SK-N-SH (cell line): ENCODE data around the gene DLEC1. TPM values are rescaled to one million over a fixed set of nuclear protein-coding genes. Genes with fewer than 3 reads are reported as not detected.

Experiments used
- CTCF ChIA-PET: fragments of 300-600, 350-600 bp; formaldehyde crosslinking; extraction: SDS; loops from one replicate; lab custom pipeline; 2021; lab: Yijun Ruan, JAX
- POLR2A ChIA-PET: fragments of 350-600 bp; sonication (Branson Sonifier 250); formaldehyde crosslinking; extraction: SDS; loops from one replicate; lab custom pipeline; 2020; ENCODE audit warnings: antibody characterized with exemption, inconsistent platforms; lab: Yijun Ruan, JAX
- DNase-seq: peaks from one replicate; pipeline ENCODE4 v3.0.0; 2012
- H2AFZ ChIP-seq: fragments of 200-600 bp; sonication (generic); 2 replicates; pipeline ENCODE4 v1.8.1; 2016; ENCODE audit warnings: antibody characterized with exemption, mild to moderate bottlenecking, low read depth
- H3F3A ChIP-seq: fragments of 200-600 bp; sonication (generic); replicated peaks from 2 replicates; pipeline ENCODE3; 2016; ENCODE audit warnings: antibody characterized with exemption, mild to moderate bottlenecking; ENCODE audit not compliant: insufficient read depth
- H3K27ac ChIP-seq, 2 experiments: fragments of 200-500 bp in 1 of 2; fragments of 200-600 bp in 1 of 2; sonication (Bioruptor generic) in 1 of 2; sonication (generic), shearing (Covaris generic) in 1 of 2; 2 replicates each; pipeline versions ENCODE4 v1.5.1 to v1.6.1; 2014 to 2016; ENCODE audit warnings: low read depth in 2 of 2, inconsistent platforms in 1 of 2, low read length in 1 of 2, mild to moderate bottlenecking in 1 of 2, mixed read lengths in 1 of 2
- H3K27me3 ChIP-seq: fragments of 200-600 bp; sonication (generic), shearing (Covaris generic); 2 replicates; pipeline ENCODE4 v1.6.1; 2016; ENCODE audit warnings: mixed run types; ENCODE audit not compliant: insufficient read depth
- H3K36me3 ChIP-seq, 2 experiments: fragments of 200-500 bp in 1 of 2; fragments of 200-600 bp in 1 of 2; sonication (Bioruptor generic) in 1 of 2; sonication (generic) in 1 of 2; replicated peaks in 1 of 2; 2 replicates each; pipeline versions ENCODE3 to v1.5.1; 2014 to 2016; ENCODE audit warnings: low read length in 1 of 2, mild to moderate bottlenecking in 1 of 2; ENCODE audit not compliant: insufficient read depth in 2 of 2, control insufficient read depth in 1 of 2
- H3K4me1 ChIP-seq, 2 experiments: fragments of 200-500 bp in 1 of 2; fragments of 200-600 bp in 1 of 2; sonication (Bioruptor generic) in 1 of 2; sonication (generic), shearing (Covaris generic) in 1 of 2; 2 replicates each; pipeline versions ENCODE4 v1.5.1 to v1.6.1; 2014 to 2016; ENCODE audit warnings: low read depth in 1 of 2, low read length in 1 of 2, mixed run types in 1 of 2; ENCODE audit not compliant: insufficient read depth in 2 of 2, control insufficient read depth in 1 of 2
- H3K4me2 ChIP-seq: fragments of 200-600 bp; sonication (generic), shearing (Covaris generic); 2 replicates; pipeline ENCODE4 v1.6.1; 2017; ENCODE audit warnings: mixed run types
- H3K4me3 ChIP-seq, 2 experiments: fragments of 200-500 bp in 1 of 2; fragments of 200-600 bp in 1 of 2; sonication (Bioruptor generic) in 1 of 2; sonication (generic), shearing (Covaris generic) in 1 of 2; 2 replicates each; pipeline versions ENCODE4 v1.5.1 to v1.8.1; 2014 to 2016; ENCODE audit warnings: low read depth in 2 of 2, inconsistent platforms in 1 of 2, low read length in 1 of 2, mild to moderate bottlenecking in 1 of 2, mixed read lengths in 1 of 2, moderate library complexity in 1 of 2
- H3K79me2 ChIP-seq: fragments of 200-600 bp; sonication (generic); 2 replicates; pipeline ENCODE4 v1.8.1; 2017; ENCODE audit warnings: mild to moderate bottlenecking; ENCODE audit not compliant: insufficient read depth
- H3K9ac ChIP-seq: fragments of 200-600 bp; sonication (generic); 2 replicates; pipeline ENCODE4 v1.6.1; 2017; ENCODE audit warnings: mixed run types
- H3K9me2 ChIP-seq: fragments of 200-600 bp; sonication (generic); 2 replicates; pipeline ENCODE4 v1.6.1; 2017; ENCODE audit warnings: mixed run types
- H3K9me3 ChIP-seq: fragments of 200-600 bp; sonication (generic); 2 replicates; pipeline ENCODE4 v1.6.1; 2017; ENCODE audit warnings: mixed run types, mild to moderate bottlenecking, moderate library complexity
- H4K20me1 ChIP-seq: fragments of 200-600 bp; sonication (generic); 2 replicates; pipeline ENCODE4 v1.6.1; 2017; ENCODE audit warnings: mild to moderate bottlenecking, mixed run types; ENCODE audit not compliant: insufficient read depth
- CHD2 ChIP-seq: fragments of 150-350 bp; IDR thresholded peaks from 2 replicates; pipeline ENCODE4 v1.6.1; 2018; ENCODE audit warnings: low read length; ENCODE audit not compliant: partially characterized antibody
- CTCF ChIP-seq: fragments of 200-600 bp; sonication (generic); IDR thresholded peaks from 2 replicates; pipeline ENCODE4 v1.6.1; 2017; ENCODE audit warnings: antibody characterized with exemption, mild to moderate bottlenecking, moderate library complexity
- ELF1 ChIP-seq: IDR thresholded peaks from 2 replicates; pipeline ENCODE4 v1.4.0; 2012
- EZH2phosphoT487 ChIP-seq: fragments of 200-600 bp; sonication (generic); IDR thresholded peaks from 2 replicates; pipeline ENCODE4 v1.6.1; 2017; ENCODE audit warnings: low read depth, mixed run types, mild to moderate bottlenecking, antibody characterized with exemption, moderate library complexity, borderline replicate concordance
- FOSL2 ChIP-seq: IDR thresholded peaks from 2 replicates; pipeline ENCODE4 v1.4.0; 2012; ENCODE audit warnings: low read depth, mild to moderate bottlenecking, moderate library complexity, borderline replicate concordance
- FOXM1 ChIP-seq: IDR thresholded peaks from 2 replicates; pipeline ENCODE4 v1.4.0; 2012; ENCODE audit warnings: low read depth, mild to moderate bottlenecking
- GABPA ChIP-seq: IDR thresholded peaks from 2 replicates; pipeline ENCODE4 v1.4.0; 2012; ENCODE audit warnings: low read depth, mild to moderate bottlenecking
- IRF3 ChIP-seq: fragments of 150-350 bp; IDR thresholded peaks from 2 replicates; pipeline ENCODE4 v1.6.1; 2016; ENCODE audit warnings: mild to moderate bottlenecking, low read depth, low read length
- MEF2A ChIP-seq: IDR thresholded peaks from 2 replicates; pipeline ENCODE4 v1.4.0; 2012; ENCODE audit warnings: low read depth, borderline replicate concordance
- MXI1 ChIP-seq: IDR thresholded peaks from 2 replicates; pipeline ENCODE4 v1.6.1; 2012; ENCODE audit warnings: mild to moderate bottlenecking, low read depth, low read length, improper control_type of control experiment
- PBX3 ChIP-seq: IDR thresholded peaks from 2 replicates; pipeline ENCODE4; 2012
- POLR2AphosphoS5 ChIP-seq: IDR thresholded peaks from 2 replicates; pipeline ENCODE4 v1.6.1; 2012; ENCODE audit warnings: low read depth, low read length
- RXRA ChIP-seq: IDR thresholded peaks from 2 replicates; pipeline ENCODE4 v1.4.0; 2012; ENCODE audit warnings: low read depth, mild to moderate bottlenecking, borderline replicate concordance
- TAF1 ChIP-seq: IDR thresholded peaks from 2 replicates; pipeline ENCODE4 v1.6.1; 2012; ENCODE audit warnings: low read depth, mild to moderate bottlenecking, low read length, moderate library complexity, borderline replicate concordance
- TCF12 ChIP-seq: IDR thresholded peaks from 2 replicates; pipeline ENCODE4 v1.4.0; 2012
- USF1 ChIP-seq: IDR thresholded peaks from 2 replicates; pipeline ENCODE4 v1.4.0; 2012; ENCODE audit warnings: low read depth, borderline replicate concordance
- USF2 ChIP-seq: fragments of 150-350 bp; IDR thresholded peaks from 2 replicates; pipeline ENCODE4 v1.6.1; 2017; ENCODE audit warnings: antibody characterized with exemption, low read length, low read depth, borderline replicate concordance
- WGBS: methylation state at CpG from one replicate; pipeline ENCODE4 v1.1.6; 2017; ENCODE audit warnings: low lambda C conversion rate; 5-methylcytosine and 5-hydroxymethylcytosine counted together
- polyA plus RNA-seq, 3 experiments: library from polyadenylated mRNA; depleted of rRNA; stranded (reverse); fragments of >200 nt; gene quantifications; 2 replicates each; pipeline ENCODE4 v1.2.3, GENCODE V29; 2012

DLEC1 gene
- polyA plus RNA-seq, 1 of the 3 experiments (the other 2 are of a cell fraction), result 0.02 TPM

GRCh38 chr3:37992271-37993066, 46.5 kb upstream of the DLEC1 start:
- TF ChIP-seq GABPA, result no peak
- no peak for TF ChIP-seq FOXM1
- TF ChIP-seq MXI1, result no peak
- no peak for TF ChIP-seq TAF1
- no peak for TF ChIP-seq ELF1
- no peak for TF ChIP-seq POLR2AphosphoS5
- no peak for TF ChIP-seq IRF3
- no peak for TF ChIP-seq CHD2
- no peak for TF ChIP-seq USF1
- no peak for TF ChIP-seq CTCF
- no peak for TF ChIP-seq TCF12
- POLR2A ChIA-PET, result no interaction called here

GRCh38 chr3:37993067-37993455, 45.9 kb upstream of the DLEC1 start:
- ChIA-PET POLR2A (no interaction called here), CTCF (interaction anchor here (1.3 to 1.6 kb wide), 3 partner anchors 11 to 137 kb away, joined by 3 to 5 read pairs (median 4); no protein-coding TSS in a partner anchor)
- Histone ChIP-seq H3K36me3 (no peaks in the 10 kb centered on the region), H3K9ac (no peak overlapping the region), H2AFZ (no peak overlapping the region), H4K20me1 (no peaks in the 10 kb centered on the region), H3K27ac (no peak overlapping the region), H3K9me2 (no peaks in the 10 kb centered on the region), H3K4me1 (peaks cover 0 to 8% of the 10 kb centered on the region in 2 experiments; a peak in 2 of 4 replicates), H3K27me3 (no peaks in the 10 kb centered on the region), H3K4me2 (no peak overlapping the region), H3K4me3 (no peak overlapping the region), H3K9me3 (no peaks in the 10 kb centered on the region), H3F3A (peaks cover 4% of the 10 kb centered on the region), H3K79me2 (no peaks in the 10 kb centered on the region)
- no peak for DNase-seq
- WGBS, result 88% methylated on average over 8 of the region's 8 CpGs
- TF ChIP-seq FOSL2, result no peak
- no peak for TF ChIP-seq RXRA
- no peak for TF ChIP-seq TCF12
- no peak for TF ChIP-seq USF2
- TF ChIP-seq PBX3, result no peak
- no peak for TF ChIP-seq ELF1
- no peak for TF ChIP-seq CHD2
- TF ChIP-seq EZH2phosphoT487, result no peak
- no peak for TF ChIP-seq CTCF
- TF ChIP-seq MEF2A, result no peak

More at GRCh38 chr3:37992271-37993066, 46.5 kb upstream of the DLEC1 start:
- Histone ChIP-seq H3K27ac (no peak overlapping the region), H3K4me2 (no peak overlapping the region), H3K9me3 (no peaks in the 10 kb centered on the region), H3K4me3 (no peak overlapping the region), H3F3A (peaks cover 4% of the 10 kb centered on the region), H4K20me1 (no peaks in the 10 kb centered on the region), H3K9me2 (no peaks in the 10 kb centered on the region), H3K9ac (no peak overlapping the region), H3K27me3 (no peaks in the 10 kb centered on the region), H3K4me1 (peaks cover 0 to 8% of the 10 kb centered on the region in 2 experiments; a peak in 2 of 4 replicates), H3K36me3 (no peaks in the 10 kb centered on the region), H3K79me2 (no peaks in the 10 kb centered on the region), H2AFZ (no peak overlapping the region)
- no peak for DNase-seq
- CTCF ChIA-PET, result interaction anchor here (1.3 to 1.5 kb wide), 3 partner anchors 10 to 24 kb away, joined by 3 to 5 read pairs (median 3); no protein-coding TSS in a partner anchor
- 84% methylated on average over 5 of the region's 9 CpGs for WGBS
